Activated B cell treated with CpG ODN at 0.5 μM for 24 hours (primary cell): ENCODE data around the gene CCDC34. TPM values are rescaled to one million over a fixed set of nuclear protein-coding genes. Genes with fewer than 3 reads are reported as not detected.

Experiments used
- ATAC-seq: fragments of 200-7000 bp; cut with Tn5 transposase; one replicate; pipeline ENCODE4 v1.10.0; 2021; ENCODE audit warnings: low read depth, mild to moderate bottlenecking, moderate library complexity
- CTCF ChIA-PET: fragments of 350-600 bp; sonication (Branson Sonifier 250); formaldehyde crosslinking; loops from one replicate; lab custom pipeline; 2021; ENCODE audit warnings: antibody characterized with exemption; lab: Charles Lee
- POLR2A ChIA-PET: fragments of 350-600 bp; sonication (Branson Sonifier 250); formaldehyde crosslinking; loops from one replicate; lab custom pipeline; 2021; ENCODE audit warnings: antibody characterized with exemption; lab: Charles Lee
- DNase-seq: peaks from one replicate; pipeline ENCODE4 v3.0.0; 2022
- H3K27ac Mint-ChIP-seq: one replicate; pipeline ENCODE4 v1.8.0; 2020; ENCODE audit warnings: mixed read lengths
- H3K27me3 Mint-ChIP-seq: one replicate; pipeline ENCODE4 v1.8.0; 2021; ENCODE audit warnings: mixed read lengths
- H3K36me3 Mint-ChIP-seq: one replicate; pipeline ENCODE4 v1.8.0; 2021; ENCODE audit warnings: low read depth, mixed read lengths
- H3K4me1 Mint-ChIP-seq: one replicate; pipeline ENCODE4 v1.8.0; 2021; ENCODE audit warnings: mixed read lengths
- H3K4me3 Mint-ChIP-seq: one replicate; pipeline ENCODE4 v1.8.0; 2020; ENCODE audit warnings: mild to moderate bottlenecking, mixed read lengths
- H3K9me3 Mint-ChIP-seq: one replicate; pipeline ENCODE4 v1.8.0; 2020; ENCODE audit warnings: mixed read lengths
- intact Hi-C: fragments of 100-400 bp; cut with micrococcal nuclease; formaldehyde crosslinking; loops from one replicate; pipeline ENCODE4 v1.15.1; 2024
- total RNA-seq: library from RNA; stranded (reverse); gene quantifications from 2 replicates; pipeline ENCODE4 v1.2.3, GENCODE V29; 2022
- TF ChIP-seq, protein P1 (sequence below): fragments of 200-600 bp; IDR thresholded peaks from one replicate; pipeline ENCODE4 v1.8.0; 2022; ENCODE audit warnings: antibody characterized with exemption, mild to moderate bottlenecking

The CCDC34 gene
- total RNA-seq, 1 donor from 2014 or later: 3.7 TPM

DNA sequence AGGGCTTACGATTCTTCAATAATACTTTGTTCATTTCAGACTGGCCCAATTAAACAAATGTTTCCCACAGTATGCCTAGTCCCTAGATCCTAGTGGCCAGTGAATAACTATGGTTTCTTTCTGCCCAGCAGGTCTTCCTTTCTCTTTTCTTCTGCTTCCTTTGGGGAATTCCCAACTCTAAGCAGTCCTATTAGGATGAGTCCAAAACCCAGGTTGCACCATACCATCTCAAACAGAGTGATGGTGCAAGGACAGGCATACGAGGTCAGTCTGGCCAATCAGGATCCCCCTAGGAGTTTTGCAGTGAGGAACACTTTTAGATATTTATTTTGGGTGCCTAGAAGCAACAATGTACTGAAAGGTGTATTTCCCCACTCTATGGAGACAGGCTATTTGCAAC, 41.4 kb upstream of the CCDC34 start:
- intact Hi-C loops: no loop called here
- Mint-ChIP-seq H3K4me3 (no peak overlapping the region), H3K27me3 (no peaks in the 10 kb centered on the region), H3K27ac (no peak overlapping the region), H3K9me3 (no peaks in the 10 kb centered on the region), H3K4me1 (no peaks in the 10 kb centered on the region), H3K36me3 (no peaks in the 10 kb centered on the region)
- ChIA-PET POLR2A (interaction anchor here (0.7 kb wide), 1 partner anchor 53 kb away, joined by 3 read pairs; no protein-coding TSS in a partner anchor), CTCF (interaction anchor here (0.6 kb wide), 1 partner anchor 223 kb away, joined by 4 read pairs; no protein-coding TSS in a partner anchor)
- ATAC-seq (no peak), DNase-seq (no peak)
- TF ChIP-seq, protein P1, sequence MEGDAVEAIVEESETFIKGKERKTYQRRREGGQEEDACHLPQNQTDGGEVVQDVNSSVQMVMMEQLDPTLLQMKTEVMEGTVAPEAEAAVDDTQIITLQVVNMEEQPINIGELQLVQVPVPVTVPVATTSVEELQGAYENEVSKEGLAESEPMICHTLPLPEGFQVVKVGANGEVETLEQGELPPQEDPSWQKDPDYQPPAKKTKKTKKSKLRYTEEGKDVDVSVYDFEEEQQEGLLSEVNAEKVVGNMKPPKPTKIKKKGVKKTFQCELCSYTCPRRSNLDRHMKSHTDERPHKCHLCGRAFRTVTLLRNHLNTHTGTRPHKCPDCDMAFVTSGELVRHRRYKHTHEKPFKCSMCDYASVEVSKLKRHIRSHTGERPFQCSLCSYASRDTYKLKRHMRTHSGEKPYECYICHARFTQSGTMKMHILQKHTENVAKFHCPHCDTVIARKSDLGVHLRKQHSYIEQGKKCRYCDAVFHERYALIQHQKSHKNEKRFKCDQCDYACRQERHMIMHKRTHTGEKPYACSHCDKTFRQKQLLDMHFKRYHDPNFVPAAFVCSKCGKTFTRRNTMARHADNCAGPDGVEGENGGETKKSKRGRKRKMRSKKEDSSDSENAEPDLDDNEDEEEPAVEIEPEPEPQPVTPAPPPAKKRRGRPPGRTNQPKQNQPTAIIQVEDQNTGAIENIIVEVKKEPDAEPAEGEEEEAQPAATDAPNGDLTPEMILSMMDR: no peak

DNA sequence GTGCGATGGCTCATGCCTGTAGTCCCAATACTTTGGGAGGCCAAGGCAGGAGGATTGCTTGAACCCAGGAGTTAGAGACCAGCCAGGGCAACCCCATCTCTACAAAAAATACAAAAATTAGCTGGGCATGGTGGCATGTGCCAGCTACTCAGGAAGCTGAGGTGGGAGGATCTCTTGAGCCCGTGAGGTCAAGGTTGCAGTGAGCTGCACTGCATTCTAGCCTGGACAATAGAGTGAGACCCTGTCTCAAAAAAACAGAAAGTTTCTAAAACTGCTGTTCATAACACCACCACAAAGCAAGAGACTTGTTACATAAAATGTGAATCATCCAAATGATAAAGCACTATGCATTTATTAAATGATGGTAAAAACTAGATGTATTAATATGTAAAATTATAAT, 40.2 kb upstream of the CCDC34 start:
- Mint-ChIP-seq H3K27me3 (no peaks in the 10 kb centered on the region), H3K27ac (no peak overlapping the region), H3K4me1 (no peaks in the 10 kb centered on the region), H3K9me3 (no peaks in the 10 kb centered on the region), H3K36me3 (no peaks in the 10 kb centered on the region), H3K4me3 (no peak overlapping the region)
- no peak for ATAC-seq
- no peak for DNase-seq
- ChIA-PET CTCF (no interaction called here), POLR2A (no interaction called here)
- TF ChIP-seq, protein P1: no peak
- intact Hi-C loops: no loop called here

DNA sequence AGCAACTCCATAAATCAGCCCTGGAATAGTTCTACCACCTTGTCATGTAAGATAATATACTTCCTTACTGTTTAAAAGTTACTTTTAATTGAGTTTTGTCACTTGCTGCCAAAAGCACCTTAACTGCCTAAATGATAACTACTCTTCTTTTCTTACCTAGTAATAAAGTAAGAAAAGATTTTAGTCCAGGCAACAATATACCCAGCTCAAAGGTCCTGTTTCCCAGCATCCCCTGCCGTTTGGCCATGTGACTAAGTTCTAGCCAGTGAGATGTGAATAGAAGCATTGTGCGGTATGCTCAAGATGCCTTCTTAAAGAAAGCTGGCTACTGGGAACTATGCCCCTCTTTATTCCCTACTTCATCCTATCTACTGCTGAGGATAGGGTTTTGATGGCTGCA, 39.4 kb upstream of the CCDC34 start:
- POLR2A ChIA-PET: no interaction called here
- no peak for ATAC-seq
- H3K9me3 Mint-ChIP-seq: no peaks in the 10 kb centered on the region
- no peak for DNase-seq
- intact Hi-C loops: no loop called here
- no peaks in the 10 kb centered on the region for H3K27me3 Mint-ChIP-seq
- TF ChIP-seq, protein P1: no peak
- H3K4me1 Mint-ChIP-seq: no peaks in the 10 kb centered on the region
- H3K27ac Mint-ChIP-seq: no peak overlapping the region
- CTCF ChIA-PET: no interaction called here
- H3K4me3 Mint-ChIP-seq: no peak overlapping the region
- no peaks in the 10 kb centered on the region for H3K36me3 Mint-ChIP-seq

DNA sequence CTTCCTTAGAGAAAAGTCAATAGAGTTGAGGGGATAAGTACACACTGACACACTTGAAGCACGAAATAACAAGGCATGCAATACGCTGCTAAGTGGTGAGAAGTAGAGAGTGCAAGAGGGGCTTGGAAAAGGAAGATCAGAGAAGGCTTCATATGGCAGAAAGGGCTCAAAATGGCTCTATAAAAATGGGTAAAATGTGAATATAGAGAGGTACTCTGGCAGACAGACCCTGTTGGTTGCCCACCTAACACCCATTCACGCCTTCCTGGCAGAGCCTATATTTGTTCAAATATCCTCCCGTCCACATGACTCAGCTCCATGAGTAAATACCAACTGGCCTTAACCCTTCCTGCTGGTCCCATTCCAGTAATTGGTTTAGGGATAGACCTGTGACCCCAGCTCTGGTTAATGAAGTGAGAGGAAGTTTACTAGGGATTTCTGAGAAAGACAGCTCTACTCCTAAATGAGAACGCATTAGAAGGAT, 38.9 kb upstream of the CCDC34 start:
- CTCF ChIA-PET: no interaction called here
- no peaks in the 10 kb centered on the region for H3K9me3 Mint-ChIP-seq
- H3K36me3 Mint-ChIP-seq: no peaks in the 10 kb centered on the region
- POLR2A ChIA-PET: no interaction called here
- H3K4me3 Mint-ChIP-seq: no peak overlapping the region
- DNase-seq (no peak), ATAC-seq (no peak)
- no peaks in the 10 kb centered on the region for H3K4me1 Mint-ChIP-seq
- TF ChIP-seq, protein P1: no peak
- H3K27ac Mint-ChIP-seq: no peak overlapping the region
- intact Hi-C loops: loop anchor here (2.0 kb wide), 1 partner anchor 21 kb away; no protein-coding TSS in a partner anchor
- no peaks in the 10 kb centered on the region for H3K27me3 Mint-ChIP-seq

DNA sequence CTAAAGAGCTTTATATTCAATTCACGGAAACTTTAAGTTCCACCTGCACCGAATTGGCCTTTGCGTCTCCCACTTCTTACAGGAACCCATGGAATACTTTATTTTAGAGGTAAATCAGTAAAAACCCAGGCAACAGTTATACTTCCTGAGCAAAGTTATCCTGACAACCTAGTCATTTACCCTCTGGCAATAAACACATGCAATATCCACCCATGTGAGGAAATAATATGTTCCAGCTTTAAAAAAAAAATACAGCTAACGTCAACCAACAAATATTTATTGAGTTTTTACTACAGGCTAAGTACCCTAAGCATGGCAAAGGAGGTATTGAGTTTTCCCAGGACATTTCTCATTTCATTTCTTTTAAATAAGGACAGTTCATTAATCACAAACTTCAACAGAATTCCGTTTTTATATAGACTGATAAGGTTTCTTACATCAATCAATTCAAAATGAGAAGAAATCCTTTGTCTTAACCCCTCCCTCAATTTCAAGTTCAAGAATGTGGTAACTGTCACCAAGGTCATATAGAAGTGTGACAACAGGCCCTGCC, 38.3 kb upstream of the CCDC34 start:
- Mint-ChIP-seq H3K36me3 (no peaks in the 10 kb centered on the region), H3K27me3 (no peaks in the 10 kb centered on the region), H3K27ac (no peak overlapping the region), H3K9me3 (no peaks in the 10 kb centered on the region), H3K4me3 (no peak overlapping the region), H3K4me1 (no peaks in the 10 kb centered on the region)
- ChIA-PET POLR2A (no interaction called here), CTCF (no interaction called here)
- TF ChIP-seq, protein P1: no peak
- DNase-seq (no peak), ATAC-seq (no peak)
- intact Hi-C loops: loop anchor here (2.0 kb wide), 1 partner anchor 21 kb away; no protein-coding TSS in a partner anchor
